Tibial nerve (tissue), 4 donors: Measurements from ENCODE around the gene CMTM2.

Source experiments
- EP300 ChIP-seq, 2 donors: sonication (generic); formaldehyde crosslinking; IDR thresholded peaks; one replicate each; pipeline ENCODE4 v1.6.1; 2017; ENCODE audit warnings: antibody characterized with exemption in 2 of 2, mild to moderate bottlenecking in 1 of 2
- TF ChIP-seq, protein P1 (sequence below), 5 experiments: fragments of 200-600 bp in 3 of 5; fragments of 450-650 bp in 2 of 5; sonication (generic) in 3 of 5; IDR thresholded peaks; one replicate each; pipeline ENCODE4 v1.5.1; 2016 to 2019; ENCODE audit warnings: antibody characterized with exemption in 5 of 5, mild to moderate bottlenecking in 3 of 5, moderate library complexity in 2 of 5

GRCh38 chr16:66622863-66623262, 43.6 kb downstream of the CMTM2 start:
- TF ChIP-seq, protein P1, sequence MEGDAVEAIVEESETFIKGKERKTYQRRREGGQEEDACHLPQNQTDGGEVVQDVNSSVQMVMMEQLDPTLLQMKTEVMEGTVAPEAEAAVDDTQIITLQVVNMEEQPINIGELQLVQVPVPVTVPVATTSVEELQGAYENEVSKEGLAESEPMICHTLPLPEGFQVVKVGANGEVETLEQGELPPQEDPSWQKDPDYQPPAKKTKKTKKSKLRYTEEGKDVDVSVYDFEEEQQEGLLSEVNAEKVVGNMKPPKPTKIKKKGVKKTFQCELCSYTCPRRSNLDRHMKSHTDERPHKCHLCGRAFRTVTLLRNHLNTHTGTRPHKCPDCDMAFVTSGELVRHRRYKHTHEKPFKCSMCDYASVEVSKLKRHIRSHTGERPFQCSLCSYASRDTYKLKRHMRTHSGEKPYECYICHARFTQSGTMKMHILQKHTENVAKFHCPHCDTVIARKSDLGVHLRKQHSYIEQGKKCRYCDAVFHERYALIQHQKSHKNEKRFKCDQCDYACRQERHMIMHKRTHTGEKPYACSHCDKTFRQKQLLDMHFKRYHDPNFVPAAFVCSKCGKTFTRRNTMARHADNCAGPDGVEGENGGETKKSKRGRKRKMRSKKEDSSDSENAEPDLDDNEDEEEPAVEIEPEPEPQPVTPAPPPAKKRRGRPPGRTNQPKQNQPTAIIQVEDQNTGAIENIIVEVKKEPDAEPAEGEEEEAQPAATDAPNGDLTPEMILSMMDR (IDR thresholded peaks at IDR 0.05), result no peak
- no peak for TF ChIP-seq EP300 (IDR thresholded peaks at IDR 0.05)
